Esophagus muscularis mucosa (tissue), 4 donors: ENCODE data around the gene PPP1R12A. TPM values are rescaled to one million over a fixed set of nuclear protein-coding genes. Genes with fewer than 3 reads are reported as not detected.
A peak's percentile ranks its signal among the peaks of the same experiment; 100 is the strongest.

Experiments
- DNase-seq: peaks from one replicate; pipeline ENCODE4 v3.0.0-alpha.2; 2017; ENCODE audit errors: extremely low spot score
- H3K27ac ChIP-seq, 4 donors: fragments of 200-600 bp; sonication (generic); replicated peaks in 1 of 4; 1 replicate in 3 of 4; 2 replicates in 1 of 4; pipeline ENCODE4 v1.5.1; 2016 to 2019; ENCODE audit warnings: mild to moderate bottlenecking in 1 of 4
- H3K27me3 ChIP-seq, 4 donors: fragments of 200-600 bp; sonication (generic); one replicate each; pipeline versions ENCODE4 v1.5.1 to v1.6.0; 2016 to 2019
- H3K36me3 ChIP-seq, 4 donors: fragments of 200-600 bp; sonication (generic); one replicate each; pipeline ENCODE4 v1.5.1; 2016 to 2019
- H3K4me1 ChIP-seq, 4 donors: fragments of 200-600 bp; sonication (generic); one replicate each; pipeline ENCODE4 v1.5.1; 2016 to 2019
- H3K4me3 ChIP-seq, 4 donors: fragments of 200-600 bp; sonication (generic); 1 replicate in 2 of 4; 2 replicates in 2 of 4; pipeline ENCODE4 v1.5.1; 2016 to 2019; ENCODE audit warnings: mild to moderate bottlenecking in 4 of 4, moderate library complexity in 1 of 4
- H3K9me3 ChIP-seq, 4 donors: fragments of 200-600 bp; sonication (generic); 1 replicate in 3 of 4; 2 replicates in 1 of 4; pipeline ENCODE4 v1.5.1; 2016 to 2019
- EP300 ChIP-seq: sonication (generic); formaldehyde crosslinking; IDR thresholded peaks from one replicate; pipeline ENCODE4 v1.6.1; 2017; ENCODE audit warnings: antibody characterized with exemption
- POLR2A ChIP-seq: fragments of 450-650 bp; IDR thresholded peaks from one replicate; pipeline ENCODE4 v1.6.1; 2017; ENCODE audit warnings: antibody characterized with exemption, moderate library complexity, mild to moderate bottlenecking, low read depth
- POLR2AphosphoS5 ChIP-seq, 2 donors: sonication (generic); formaldehyde crosslinking; IDR thresholded peaks; one replicate each; pipeline ENCODE4 v1.6.1; 2017; ENCODE audit warnings: antibody characterized with exemption in 2 of 2
- WGBS: methylation state at CpG from one replicate; pipeline ENCODE4 v1.1.5; 2018; 5-methylcytosine and 5-hydroxymethylcytosine counted together
- intact Hi-C: fragments of 100-400 bp; cut with DNase I; formaldehyde crosslinking; loops from one replicate; pipeline ENCODE4 v1.15.1; 2023
- total RNA-seq, 4 donors: library from RNA; depleted of rRNA; stranded (reverse); fragments of >200 nt; gene quantifications; one replicate each; pipeline versions ENCODE4 v1.1.0 to v1.2.1, GENCODE V29; 2016
- TF ChIP-seq, protein P1 (sequence below), 3 experiments: fragments of 200-600 bp in 2 of 3; fragments of 450-650 bp in 1 of 3; sonication (generic) in 2 of 3; IDR thresholded peaks; one replicate each; pipeline ENCODE4 v1.5.1; 2017 to 2019; ENCODE audit warnings: antibody characterized with exemption in 3 of 3, mild to moderate bottlenecking in 2 of 3, moderate library complexity in 1 of 3

The PPP1R12A gene
- total RNA-seq, 4 donors from 2014 or later: 441 to 691 (median 542) TPM

DNA sequence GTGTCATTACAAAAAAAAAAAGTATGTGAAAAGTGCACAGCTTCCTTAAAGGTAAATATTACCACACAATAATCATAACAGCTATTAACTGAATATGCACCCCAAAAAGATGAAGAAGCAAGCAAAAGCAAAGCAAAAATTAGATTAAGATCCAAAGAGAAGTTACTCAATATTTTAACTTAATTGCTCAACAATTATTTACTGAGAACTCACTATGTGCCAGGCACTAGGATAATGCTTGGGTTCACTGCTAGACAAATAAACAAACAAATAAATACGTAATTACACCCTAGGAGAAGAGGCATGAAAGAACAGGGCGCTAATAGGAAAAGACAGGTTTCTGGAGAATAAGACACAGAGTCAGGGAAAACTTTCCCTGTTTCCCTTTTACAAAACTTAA is 33.4 kb downstream of the PPP1R12A start:
- TF ChIP-seq POLR2AphosphoS5 (IDR thresholded peaks at IDR 0.05) (no peak), POLR2A (no peak), EP300 (no peak)
- TF ChIP-seq, protein P1, sequence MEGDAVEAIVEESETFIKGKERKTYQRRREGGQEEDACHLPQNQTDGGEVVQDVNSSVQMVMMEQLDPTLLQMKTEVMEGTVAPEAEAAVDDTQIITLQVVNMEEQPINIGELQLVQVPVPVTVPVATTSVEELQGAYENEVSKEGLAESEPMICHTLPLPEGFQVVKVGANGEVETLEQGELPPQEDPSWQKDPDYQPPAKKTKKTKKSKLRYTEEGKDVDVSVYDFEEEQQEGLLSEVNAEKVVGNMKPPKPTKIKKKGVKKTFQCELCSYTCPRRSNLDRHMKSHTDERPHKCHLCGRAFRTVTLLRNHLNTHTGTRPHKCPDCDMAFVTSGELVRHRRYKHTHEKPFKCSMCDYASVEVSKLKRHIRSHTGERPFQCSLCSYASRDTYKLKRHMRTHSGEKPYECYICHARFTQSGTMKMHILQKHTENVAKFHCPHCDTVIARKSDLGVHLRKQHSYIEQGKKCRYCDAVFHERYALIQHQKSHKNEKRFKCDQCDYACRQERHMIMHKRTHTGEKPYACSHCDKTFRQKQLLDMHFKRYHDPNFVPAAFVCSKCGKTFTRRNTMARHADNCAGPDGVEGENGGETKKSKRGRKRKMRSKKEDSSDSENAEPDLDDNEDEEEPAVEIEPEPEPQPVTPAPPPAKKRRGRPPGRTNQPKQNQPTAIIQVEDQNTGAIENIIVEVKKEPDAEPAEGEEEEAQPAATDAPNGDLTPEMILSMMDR (IDR thresholded peaks at IDR 0.05): no peak
- Histone ChIP-seq H3K27me3 (no peaks in the 10 kb centered on the region), H3K9me3 (no peaks in the 10 kb centered on the region), H3K36me3 (no peaks in the 10 kb centered on the region), H3K27ac (peak overlapping the region in 3 of 4 donors; percentile 35 to 49 (median 46)), H3K4me3 (no peak overlapping the region), H3K4me1 (peaks cover 33 to 95% (median 94%) of the 10 kb centered on the region in 4 donors)
- intact Hi-C loops: no loop called here
- 54% methylated on average over 2 of the region's 2 CpGs for WGBS
- no peak for DNase-seq

DNA sequence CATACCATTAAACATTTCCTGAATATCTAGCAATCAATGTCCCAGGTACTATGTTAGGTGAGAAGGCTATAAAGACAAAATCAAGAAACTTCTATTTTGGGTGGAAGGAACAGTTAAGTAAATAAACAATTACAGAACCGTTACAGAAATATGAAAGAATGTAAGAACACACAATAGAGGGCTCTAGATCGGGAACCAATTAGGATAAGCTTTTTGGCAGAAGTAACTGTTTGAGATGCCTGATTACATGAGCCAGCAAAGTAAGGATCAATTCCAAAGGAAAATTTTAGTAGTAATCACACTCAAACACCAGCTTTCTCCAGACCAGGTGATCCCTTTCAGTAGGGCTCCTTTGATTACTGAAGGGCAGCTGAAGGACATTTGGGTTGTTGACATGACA is 33.9 kb downstream of the PPP1R12A start:
- peaks cover 38 to 98% (median 96%) of the 10 kb centered on the region in 4 donors for H3K4me1 ChIP-seq
- peak overlapping the region; percentile 8 to 49 (median 40) for H3K27ac ChIP-seq
- intact Hi-C loops: no loop called here

GRCh38 chr12:79900199-79900598 is 34.7 kb downstream of the PPP1R12A start:
- H3K27me3 ChIP-seq: no peaks in the 10 kb centered on the region
- no peak overlapping the region for H3K4me3 ChIP-seq
- H3K36me3 ChIP-seq: no peaks in the 10 kb centered on the region
- WGBS: 43% methylated on average over 2 of the region's 2 CpGs
- H3K4me1 ChIP-seq: peaks cover 41 to 98% (median 96%) of the 10 kb centered on the region in 4 donors
- H3K27ac ChIP-seq: peak overlapping the region in 2 of 4 donors; percentile 35 to 46
- no peak for DNase-seq
- intact Hi-C loops: no loop called here
- H3K9me3 ChIP-seq: no peaks in the 10 kb centered on the region
- no peak for TF ChIP-seq POLR2A
- no peak for TF ChIP-seq EP300
- TF ChIP-seq POLR2AphosphoS5 (IDR thresholded peaks at IDR 0.05): no peak
- TF ChIP-seq, protein P1 (IDR thresholded peaks at IDR 0.05): no peak

More for the DNA sequence above, 33.9 kb downstream of the PPP1R12A start:
- no peak for DNase-seq
- Histone ChIP-seq H3K27me3 (no peaks in the 10 kb centered on the region), H3K4me3 (no peak overlapping the region), H3K36me3 (no peaks in the 10 kb centered on the region), H3K9me3 (no peaks in the 10 kb centered on the region)
- TF ChIP-seq EP300: no peak
- TF ChIP-seq, protein P1 (IDR thresholded peaks at IDR 0.05): no peak
- no peak for TF ChIP-seq POLR2AphosphoS5 (IDR thresholded peaks at IDR 0.05)
- no peak for TF ChIP-seq POLR2A
- WGBS: 16% methylated on average over 2 of the region's 2 CpGs

GRCh38 chr12:79897617-79898016 is 37.3 kb downstream of the PPP1R12A start:
- TF ChIP-seq POLR2A (no peak), EP300 (no peak), POLR2AphosphoS5 (IDR thresholded peaks at IDR 0.05) (no peak)
- TF ChIP-seq, protein P1 (IDR thresholded peaks at IDR 0.05): no peak
- peak overlapping the region in 1 of 4 donors; percentile 44 for H3K27ac ChIP-seq
- no peaks in the 10 kb centered on the region for H3K36me3 ChIP-seq
- intact Hi-C loops: no loop called here
- no peaks in the 10 kb centered on the region for H3K9me3 ChIP-seq
- H3K27me3 ChIP-seq: no peaks in the 10 kb centered on the region
- no peak for DNase-seq
- H3K4me1 ChIP-seq: peaks cover 40 to 97% (median 96%) of the 10 kb centered on the region in 4 donors
- WGBS: 32% methylated on average over 1 of the region's 1 CpG
- no peak overlapping the region for H3K4me3 ChIP-seq

- no peaks in the 10 kb centered on the region for H3K9me3 ChIP-seq
- TF ChIP-seq, protein P1 (IDR thresholded peaks at IDR 0.05): no peak
- TF ChIP-seq EP300 (no peak), POLR2AphosphoS5 (IDR thresholded peaks at IDR 0.05) (no peak), POLR2A (no peak)
- peak overlapping the region in 3 of 4 donors; percentile 56 to 72 (median 61) for H3K27ac ChIP-seq
- no peaks in the 10 kb centered on the region for H3K27me3 ChIP-seq
- WGBS: 37% methylated on average over 1 of the region's 1 CpG
- no peak overlapping the region for H3K4me3 ChIP-seq
- no peaks in the 10 kb centered on the region for H3K36me3 ChIP-seq
- peaks cover 24 to 95% (median 89%) of the 10 kb centered on the region in 4 donors for H3K4me1 ChIP-seq
- intact Hi-C loops: no loop called here
- DNase-seq: no peak
These were observed 39.1 kb downstream of the PPP1R12A start for GRCh38 chr12:79895804-79896203.
